Stimulated activated naive B cell treated with anti-CD40 and anti-IgM and Interleukin-4, amounts not matched to agents 10 μg/mL and 1 μg/mL and 100 μg/mL, for 72 hours (primary cell): ENCODE results near the gene LEAP2.

ENCODE experiments used
- ATAC-seq, 2 donors: fragments of 150-1000 bp; cut with Tn5 transposase; replicated peaks; 2 replicates each; pipeline ENCODE4 v1.10.0; 2021; ENCODE audit warnings: moderate library complexity in 1 of 2
- DNase-seq: peaks from one replicate; pipeline ENCODE4 v3.0.0; 2021
- H3K27ac Mint-ChIP-seq: one replicate; pipeline ENCODE4 v1.8.0; 2022; ENCODE audit warnings: mild to moderate bottlenecking, mixed read lengths
- H3K27me3 Mint-ChIP-seq, 2 donors: one replicate each; pipeline ENCODE4 v1.8.0; 2022; ENCODE audit warnings: mixed read lengths in 2 of 2
- H3K36me3 Mint-ChIP-seq, 2 donors: one replicate each; pipeline ENCODE4 v1.8.0; 2022; ENCODE audit warnings: mixed read lengths in 2 of 2, mild to moderate bottlenecking in 1 of 2
- H3K4me1 Mint-ChIP-seq, 2 donors: one replicate each; pipeline ENCODE4 v1.8.0; 2022; ENCODE audit warnings: mixed read lengths in 2 of 2, mild to moderate bottlenecking in 1 of 2
- H3K4me3 Mint-ChIP-seq, 2 donors: one replicate each; pipeline ENCODE4 v1.8.0; 2022; ENCODE audit warnings: mild to moderate bottlenecking in 2 of 2, mixed read lengths in 2 of 2, moderate library complexity in 1 of 2
- H3K9me3 Mint-ChIP-seq, 2 donors: one replicate each; pipeline ENCODE4 v1.8.0; 2022; ENCODE audit warnings: mixed read lengths in 2 of 2, mild to moderate bottlenecking in 1 of 2

The LEAP2 gene

DNA sequence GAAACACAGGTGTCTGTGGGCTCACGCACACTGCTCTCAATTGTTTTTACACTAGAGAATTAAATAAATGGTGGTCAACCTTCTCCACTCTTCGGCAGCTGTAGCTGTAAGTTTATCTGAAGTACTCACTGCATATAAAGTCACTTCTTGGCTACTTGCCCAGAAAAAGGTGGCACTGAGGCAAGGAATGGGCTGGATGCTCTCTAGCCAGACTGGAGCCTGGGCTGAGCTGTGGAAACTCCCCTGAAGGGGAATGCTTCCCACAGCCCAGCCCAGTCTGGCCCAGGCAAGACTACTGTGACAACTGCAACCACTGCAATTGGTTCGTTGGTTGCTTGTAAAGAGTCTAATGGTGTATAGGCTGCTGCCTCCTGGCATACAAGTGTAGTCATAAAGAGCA lies 4.5 kb downstream of the LEAP2 start:
- Mint-ChIP-seq H3K4me3 (no peak overlapping the region), H3K36me3 (peaks cover 18 to 35% of the 10 kb centered on the region in 2 donors), H3K27ac (peak overlapping the region; percentile 20), H3K27me3 (no peaks in the 10 kb centered on the region), H3K4me1 (peaks cover 0 to 2% of the 10 kb centered on the region in 2 donors), H3K9me3 (no peaks in the 10 kb centered on the region)
- DNase-seq (no peak), ATAC-seq (no peak)

DNA sequence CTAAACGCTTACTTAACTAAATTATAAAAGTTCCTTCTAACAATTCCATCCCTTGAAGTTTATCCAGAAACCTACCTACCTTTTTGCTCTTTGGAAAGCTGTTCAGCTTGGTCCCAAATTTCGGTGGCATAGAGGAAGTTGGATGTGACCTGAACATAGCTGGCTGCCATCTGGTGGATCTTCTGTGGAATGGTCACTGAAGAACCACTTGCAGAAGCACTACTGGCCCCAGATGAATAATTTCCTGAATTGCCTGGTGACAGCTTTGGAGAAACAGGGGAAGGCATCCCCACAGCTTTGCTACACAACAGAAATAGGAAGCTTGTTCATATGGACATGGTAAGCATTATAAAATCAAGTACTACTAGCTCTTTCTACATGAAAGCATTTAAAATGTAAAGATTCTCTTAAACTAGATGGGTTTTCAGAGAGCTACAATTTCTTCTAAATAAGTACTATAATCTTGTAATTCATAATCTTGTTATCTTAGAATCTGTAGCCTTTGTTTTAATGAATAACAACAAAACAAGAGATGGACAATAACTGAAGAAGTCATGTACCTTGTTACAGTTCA lies 9.9 kb downstream of the LEAP2 start:
- Mint-ChIP-seq H3K4me3 (no peak overlapping the region), H3K27me3 (no peaks in the 10 kb centered on the region), H3K36me3 (peaks cover 24 to 51% of the 10 kb centered on the region in 2 donors)

DNA sequence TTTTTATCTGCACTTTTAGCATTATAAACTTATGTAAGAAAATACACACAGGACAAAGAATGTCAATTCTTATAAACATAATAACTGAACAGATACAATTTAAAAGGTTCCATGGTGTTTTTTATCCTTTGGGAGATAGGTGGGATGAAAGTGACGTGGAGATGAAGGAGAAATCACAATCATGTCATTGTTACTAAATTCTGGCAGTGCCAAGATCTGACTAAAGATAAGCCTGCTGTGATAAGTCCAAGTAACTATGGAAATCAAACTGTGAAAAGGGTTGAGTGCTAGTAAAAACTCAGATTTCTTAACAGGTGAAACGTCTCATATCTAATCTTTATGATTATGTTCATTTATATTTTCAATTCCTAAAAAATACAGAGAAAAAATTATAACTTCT lies 11.1 kb downstream of the LEAP2 start:
- H3K4me3 Mint-ChIP-seq = no peak overlapping the region
- H3K27me3 Mint-ChIP-seq = no peaks in the 10 kb centered on the region
- peaks cover 5 to 6% of the 10 kb centered on the region in 2 donors for H3K4me1 Mint-ChIP-seq
- DNase-seq (no peak), ATAC-seq (no peak)
- no peaks in the 10 kb centered on the region for H3K9me3 Mint-ChIP-seq
- no peak overlapping the region for H3K27ac Mint-ChIP-seq
- H3K36me3 Mint-ChIP-seq = peaks cover 22 to 40% of the 10 kb centered on the region in 2 donors

More for the DNA sequence above, 9.9 kb downstream of the LEAP2 start:
- Mint-ChIP-seq H3K4me1 (peaks cover 5 to 6% of the 10 kb centered on the region in 2 donors), H3K27ac (peak overlapping the region; percentile 9), H3K9me3 (no peaks in the 10 kb centered on the region)
- DNase-seq (no peak), ATAC-seq (peak; percentile 77 to 79)

DNA sequence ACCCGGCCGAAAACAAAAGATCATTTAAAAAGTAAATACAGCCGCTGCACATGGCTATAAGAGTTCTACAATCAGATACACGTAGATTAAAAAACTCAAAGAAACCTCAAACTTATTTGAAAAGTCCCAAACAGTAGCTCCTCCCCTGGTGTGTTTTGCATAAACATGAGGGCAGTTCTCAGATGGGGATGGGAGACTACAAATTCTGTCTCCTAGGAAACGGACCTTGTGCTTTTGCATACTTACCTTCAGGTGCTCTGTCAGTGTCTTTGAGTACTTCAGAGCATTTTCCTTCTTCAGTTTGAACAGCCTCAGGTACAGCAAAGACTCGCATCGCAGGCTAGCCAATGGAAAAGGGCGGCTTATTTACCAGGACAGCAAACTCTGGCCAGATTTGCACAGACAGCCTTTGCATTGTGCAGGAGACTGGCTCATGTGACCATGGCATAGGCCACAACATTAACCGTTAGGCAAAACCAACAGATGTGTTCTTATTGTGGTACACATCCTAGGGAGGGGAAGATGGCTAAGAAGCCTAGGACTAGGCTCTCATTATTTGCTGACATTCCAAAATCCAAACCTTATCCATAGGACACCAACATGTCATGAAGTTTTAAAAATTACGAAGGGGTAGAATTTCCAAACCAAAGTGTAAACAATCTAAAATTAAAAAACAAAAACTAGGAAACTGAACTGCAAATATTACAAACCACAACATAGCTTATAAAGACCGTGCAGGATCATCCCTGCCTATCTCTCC lies 12.8 kb downstream of the LEAP2 start:
- Mint-ChIP-seq H3K27me3 (no peaks in the 10 kb centered on the region), H3K27ac (no peak overlapping the region), H3K36me3 (peaks cover 19 to 36% of the 10 kb centered on the region in 2 donors), H3K4me1 (peaks cover 5 to 6% of the 10 kb centered on the region in 2 donors), H3K4me3 (no peak overlapping the region), H3K9me3 (no peaks in the 10 kb centered on the region)
- DNase-seq (no peak), ATAC-seq (no peak)

DNA sequence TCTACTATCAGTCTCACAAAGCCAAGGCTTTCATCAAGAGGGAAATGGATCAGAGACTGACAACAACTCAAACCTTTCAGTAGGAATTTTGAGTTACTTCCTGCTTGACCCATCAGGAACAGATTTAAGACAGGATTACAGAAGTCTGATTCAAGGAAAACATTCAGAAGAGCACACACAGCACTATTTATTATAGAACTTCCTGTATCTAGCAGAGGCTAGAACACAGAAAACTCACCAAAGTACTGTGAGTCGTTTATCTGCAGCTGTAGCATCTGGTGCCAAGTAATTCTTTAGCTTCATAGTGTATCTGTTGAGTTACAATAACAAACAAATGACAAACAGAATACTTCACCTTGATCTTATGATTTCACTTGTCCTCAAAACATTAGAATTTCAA lies 13.8 kb downstream of the LEAP2 start:
- no peak overlapping the region for H3K4me3 Mint-ChIP-seq

DNA sequence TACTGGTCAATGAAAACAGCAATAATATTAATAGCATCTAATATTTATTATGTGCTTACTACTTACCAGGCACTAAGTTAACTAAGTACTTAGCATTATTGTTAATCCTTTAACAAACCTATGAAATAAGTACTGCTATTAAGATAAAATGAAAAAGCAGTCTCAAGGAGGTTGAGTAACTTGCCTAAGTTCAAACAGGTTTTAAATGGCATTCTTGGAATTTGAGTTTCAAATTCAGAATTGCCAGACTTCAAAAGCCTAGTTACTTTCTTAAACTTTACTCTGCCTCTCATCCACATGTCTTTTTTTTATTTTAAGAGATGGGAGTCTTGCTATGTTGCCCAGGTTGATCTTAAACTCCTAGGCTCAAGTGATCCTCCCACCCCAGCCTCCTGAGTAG lies 16.0 kb downstream of the LEAP2 start:
- Mint-ChIP-seq H3K9me3 (no peaks in the 10 kb centered on the region), H3K36me3 (peaks cover 22 to 37% of the 10 kb centered on the region in 2 donors), H3K27me3 (no peaks in the 10 kb centered on the region), H3K27ac (no peak overlapping the region), H3K4me1 (peaks cover 5 to 8% of the 10 kb centered on the region in 2 donors), H3K4me3 (no peak overlapping the region)
- no peak for DNase-seq
- ATAC-seq = no peak

More for the DNA sequence above, 13.8 kb downstream of the LEAP2 start:
- Mint-ChIP-seq H3K36me3 (peaks cover 23 to 38% of the 10 kb centered on the region in 2 donors), H3K27ac (no peak overlapping the region), H3K27me3 (no peaks in the 10 kb centered on the region), H3K4me1 (peaks cover 5 to 8% of the 10 kb centered on the region in 2 donors), H3K9me3 (no peaks in the 10 kb centered on the region)
- DNase-seq = no peak
- no peak for ATAC-seq

DNA sequence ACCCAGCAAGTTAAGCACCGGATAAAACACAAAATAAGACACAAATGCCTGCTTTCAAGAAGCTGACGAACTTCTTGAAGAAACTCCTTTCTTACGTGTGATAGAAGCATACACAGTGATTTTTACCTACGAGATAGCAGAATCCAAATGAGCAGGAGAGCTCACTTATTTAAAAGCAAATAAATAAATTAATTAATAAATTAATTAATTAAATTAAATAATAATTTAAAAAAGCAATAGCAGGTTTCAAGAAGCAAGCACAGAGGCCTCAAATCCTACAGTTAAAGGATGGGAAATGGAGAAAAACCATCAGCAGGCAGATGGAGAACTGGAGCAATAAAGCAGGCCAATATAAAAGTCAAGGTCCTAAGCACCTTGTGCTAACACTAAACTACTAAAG lies 17.3 kb downstream of the LEAP2 start:
- H3K27ac Mint-ChIP-seq = no peak overlapping the region
- H3K9me3 Mint-ChIP-seq = no peaks in the 10 kb centered on the region
- no peak for ATAC-seq
- H3K36me3 Mint-ChIP-seq = peaks cover 22 to 36% of the 10 kb centered on the region in 2 donors
- no peak overlapping the region for H3K4me3 Mint-ChIP-seq
- no peak for DNase-seq
- no peaks in the 10 kb centered on the region for H3K27me3 Mint-ChIP-seq
- peaks cover 2 to 6% of the 10 kb centered on the region in 2 donors for H3K4me1 Mint-ChIP-seq

DNA sequence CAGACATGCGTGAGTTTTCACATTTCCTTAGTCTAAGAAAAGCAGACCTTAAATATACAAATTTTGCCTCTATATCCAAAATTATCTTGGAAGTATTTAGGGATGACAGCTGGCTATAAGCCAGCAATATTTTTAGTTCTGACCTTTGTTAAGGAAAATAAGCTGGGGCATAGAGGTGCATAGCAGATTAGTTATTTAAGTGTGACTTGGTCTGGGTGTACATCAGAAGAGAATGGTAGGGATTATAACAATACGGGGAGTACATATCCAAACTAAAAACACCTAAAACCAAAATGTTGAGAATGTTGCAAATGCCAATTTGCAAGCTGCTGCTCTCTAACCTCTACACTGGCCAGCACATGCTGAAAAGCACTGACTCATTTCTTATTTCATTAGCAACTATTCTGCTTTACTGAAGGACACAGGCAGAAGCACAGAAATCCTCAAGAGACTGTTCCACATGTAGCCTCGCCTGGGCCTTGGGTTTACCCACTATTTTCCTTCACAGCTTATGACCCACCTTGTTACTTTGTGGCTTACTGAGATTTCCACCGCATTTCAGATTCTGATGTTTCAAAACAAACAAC lies 22.3 kb downstream of the LEAP2 start:
- ATAC-seq = no peak
- no peak overlapping the region for H3K27ac Mint-ChIP-seq

DNA sequence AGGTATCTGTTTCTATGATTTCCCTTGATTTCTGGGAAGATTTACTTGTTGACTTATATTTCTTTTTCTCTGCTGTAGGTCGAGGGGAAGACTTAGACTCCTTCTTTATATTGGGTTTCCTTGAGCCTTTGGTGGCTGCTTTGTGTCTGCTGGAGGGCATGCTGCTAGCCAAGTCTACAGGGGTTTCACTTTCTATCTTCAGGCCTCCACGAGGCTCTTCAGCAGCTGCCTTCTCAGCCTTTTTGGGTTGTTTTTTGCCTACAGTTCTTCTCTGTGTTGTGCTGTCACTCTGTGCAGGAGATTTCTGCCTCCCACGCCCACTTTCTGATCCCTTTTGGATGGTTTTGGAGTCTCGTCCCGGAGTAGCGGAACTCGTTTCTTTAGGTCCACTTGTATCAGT lies 23.2 kb downstream of the LEAP2 start:
- Mint-ChIP-seq H3K27ac (peak overlapping the region; percentile 14), H3K4me3 (no peak overlapping the region), H3K4me1 (peaks cover 0 to 4% of the 10 kb centered on the region in 2 donors), H3K27me3 (no peaks in the 10 kb centered on the region), H3K9me3 (no peaks in the 10 kb centered on the region), H3K36me3 (peaks cover 26 to 42% of the 10 kb centered on the region in 2 donors)
- no peak for ATAC-seq
- no peak for DNase-seq

More for the DNA sequence above, 22.3 kb downstream of the LEAP2 start:
- peaks cover 0 to 4% of the 10 kb centered on the region in 2 donors for H3K4me1 Mint-ChIP-seq
- H3K27me3 Mint-ChIP-seq = no peaks in the 10 kb centered on the region
- H3K9me3 Mint-ChIP-seq = no peaks in the 10 kb centered on the region
- peaks cover 26 to 42% of the 10 kb centered on the region in 2 donors for H3K36me3 Mint-ChIP-seq
- no peak for DNase-seq
- H3K4me3 Mint-ChIP-seq = no peak overlapping the region

DNA sequence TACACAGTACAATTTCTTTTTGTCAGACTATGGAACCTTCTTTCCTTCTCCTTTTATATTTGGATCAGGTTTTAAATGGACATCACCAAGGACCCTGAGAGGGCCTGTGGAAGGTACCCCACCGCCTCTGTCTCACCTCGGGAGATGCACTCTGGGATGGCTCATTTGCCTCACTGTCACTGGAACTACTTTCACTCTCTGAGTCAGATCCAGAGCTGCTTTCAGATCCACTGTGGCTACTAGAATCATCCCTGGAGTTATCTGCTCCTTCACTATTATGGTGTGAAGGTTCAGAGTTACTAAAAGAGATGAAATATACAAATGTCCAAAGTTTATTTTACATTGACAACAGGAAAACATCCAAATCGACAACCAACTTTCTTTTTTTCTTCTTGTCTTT lies 24.6 kb downstream of the LEAP2 start:
- no peak for ATAC-seq
- Mint-ChIP-seq H3K4me3 (no peak overlapping the region), H3K27ac (no peak overlapping the region)

DNA sequence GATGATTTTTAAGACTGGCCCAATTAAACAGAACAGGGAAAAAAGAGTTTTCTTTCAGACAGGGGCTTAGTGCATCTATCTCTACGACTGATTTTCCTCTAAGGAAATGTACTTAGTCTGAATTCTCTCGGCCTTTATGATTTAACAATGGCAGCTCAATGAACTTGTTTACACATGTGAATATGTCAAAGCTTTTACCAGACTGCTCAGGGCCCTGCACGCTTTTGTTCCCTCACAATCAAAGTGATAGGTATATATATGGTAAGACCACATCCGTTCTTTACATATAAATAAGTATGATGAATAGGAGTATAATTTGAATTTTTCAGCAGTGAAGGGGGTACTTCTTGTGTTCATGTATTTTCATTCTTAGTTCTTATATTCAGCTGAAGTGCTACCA lies 27.6 kb downstream of the LEAP2 start:
- H3K4me3 Mint-ChIP-seq = no peak overlapping the region
- no peaks in the 10 kb centered on the region for H3K9me3 Mint-ChIP-seq
- H3K36me3 Mint-ChIP-seq = peaks cover 22 to 37% of the 10 kb centered on the region in 2 donors
- ATAC-seq (no peak), DNase-seq (no peak)
- peaks cover 7 to 20% of the 10 kb centered on the region in 2 donors for H3K4me1 Mint-ChIP-seq
- H3K27ac Mint-ChIP-seq = no peak overlapping the region
- H3K27me3 Mint-ChIP-seq = no peaks in the 10 kb centered on the region

More for the DNA sequence above, 24.6 kb downstream of the LEAP2 start:
- DNase-seq = no peak
- Mint-ChIP-seq H3K27me3 (no peaks in the 10 kb centered on the region), H3K9me3 (no peaks in the 10 kb centered on the region), H3K36me3 (peaks cover 20 to 32% of the 10 kb centered on the region in 2 donors), H3K4me1 (peaks cover 1 to 2% of the 10 kb centered on the region in 2 donors)

DNA sequence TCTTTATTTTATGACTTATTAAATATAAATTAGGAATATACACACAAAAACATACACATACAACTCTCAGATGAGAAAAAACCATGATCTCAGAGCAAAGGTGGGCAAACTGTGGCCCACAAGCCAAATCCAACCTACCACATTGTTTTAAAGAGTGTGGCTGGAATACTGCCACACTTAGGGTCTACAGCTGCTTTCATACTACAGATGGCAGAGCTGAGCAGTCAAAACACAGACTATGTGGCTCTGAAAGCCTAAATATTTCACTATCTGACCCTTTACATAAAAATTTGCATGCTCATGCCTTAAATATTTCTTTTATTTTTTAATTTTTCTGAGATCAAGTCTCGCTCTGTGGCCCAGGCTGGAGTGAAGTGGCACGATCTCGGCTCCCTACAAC lies 28.3 kb downstream of the LEAP2 start:
- peaks cover 16 to 33% of the 10 kb centered on the region in 2 donors for H3K36me3 Mint-ChIP-seq
- H3K9me3 Mint-ChIP-seq = no peaks in the 10 kb centered on the region
- ATAC-seq = no peak
- DNase-seq = no peak
- H3K4me3 Mint-ChIP-seq = no peak overlapping the region
- no peak overlapping the region for H3K27ac Mint-ChIP-seq
- H3K4me1 Mint-ChIP-seq = peaks cover 11 to 20% of the 10 kb centered on the region in 2 donors
- H3K27me3 Mint-ChIP-seq = no peaks in the 10 kb centered on the region

DNA sequence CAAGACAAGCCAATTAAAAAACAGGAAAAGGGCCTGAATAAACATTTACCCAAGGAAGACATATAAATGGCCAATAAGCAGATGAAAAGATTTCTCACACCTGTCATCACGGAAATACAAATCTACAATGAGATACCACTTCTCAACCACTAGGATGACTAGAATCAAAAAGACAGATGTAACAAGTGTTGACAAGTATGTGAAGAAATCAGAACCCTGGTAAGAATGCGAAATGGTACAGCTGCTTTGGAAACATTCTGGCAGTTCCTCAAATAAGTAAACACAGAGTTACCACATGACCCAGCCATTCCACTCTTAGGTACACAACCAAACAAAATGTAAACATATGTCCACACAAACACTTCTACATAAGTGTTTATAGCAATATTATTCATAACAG lies 32.5 kb downstream of the LEAP2 start:
- H3K4me3 Mint-ChIP-seq = no peak overlapping the region
- no peaks in the 10 kb centered on the region for H3K9me3 Mint-ChIP-seq
- DNase-seq (no peak), ATAC-seq (peak; percentile 25 to 45)
- peaks cover 22 to 36% of the 10 kb centered on the region in 2 donors for H3K36me3 Mint-ChIP-seq
- peaks cover 17 to 35% of the 10 kb centered on the region in 2 donors for H3K4me1 Mint-ChIP-seq
- H3K27me3 Mint-ChIP-seq = no peaks in the 10 kb centered on the region
- no peak overlapping the region for H3K27ac Mint-ChIP-seq

DNA sequence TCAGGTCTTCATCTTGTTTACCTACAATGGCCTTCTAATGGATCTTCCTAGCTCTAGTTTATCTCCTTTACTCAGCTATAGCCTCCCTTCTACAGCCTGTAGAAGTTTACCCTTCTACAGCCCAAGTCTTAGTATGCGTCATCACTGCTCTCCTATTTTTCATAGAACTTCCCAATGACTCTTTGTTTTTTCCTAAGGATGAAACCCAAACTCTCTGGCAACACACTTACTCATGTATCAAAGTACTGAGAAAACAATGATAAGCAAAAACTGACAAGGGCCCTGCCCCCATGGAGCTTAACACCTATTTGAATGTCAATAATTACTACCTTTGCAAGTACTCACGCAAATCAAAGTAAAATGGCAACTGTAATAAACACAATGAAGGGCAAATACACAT lies 33.7 kb downstream of the LEAP2 start:
- Mint-ChIP-seq H3K9me3 (no peaks in the 10 kb centered on the region), H3K27ac (no peak overlapping the region), H3K4me1 (peaks cover 17 to 40% of the 10 kb centered on the region in 2 donors), H3K36me3 (peaks cover 28 to 44% of the 10 kb centered on the region in 2 donors), H3K27me3 (no peaks in the 10 kb centered on the region), H3K4me3 (no peak overlapping the region)
- no peak for DNase-seq
- ATAC-seq = no peak

DNA sequence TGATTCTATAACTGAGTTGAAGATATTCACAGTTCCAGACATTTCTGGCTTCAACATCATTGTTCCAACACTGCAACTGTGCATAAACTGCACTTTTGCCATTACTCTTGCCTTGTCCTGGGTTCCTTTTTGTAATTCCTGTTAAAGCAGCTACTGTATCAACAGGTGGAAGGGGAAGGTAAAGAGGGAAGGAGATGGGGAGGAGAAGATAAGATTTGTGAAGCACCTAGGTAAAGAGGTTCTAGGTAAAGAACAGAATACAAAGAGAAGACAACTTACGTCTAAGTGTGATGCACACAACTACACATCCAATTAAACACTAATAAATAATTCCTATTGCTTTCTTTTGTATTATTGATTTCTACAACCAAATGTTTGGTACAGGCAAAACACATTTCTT lies 36.2 kb downstream of the LEAP2 start:
- ATAC-seq (no peak), DNase-seq (no peak)
- no peaks in the 10 kb centered on the region for H3K9me3 Mint-ChIP-seq
- peaks cover 26 to 46% of the 10 kb centered on the region in 2 donors for H3K36me3 Mint-ChIP-seq
- H3K27me3 Mint-ChIP-seq = no peaks in the 10 kb centered on the region
- H3K27ac Mint-ChIP-seq = no peak overlapping the region
- peaks cover 12 to 28% of the 10 kb centered on the region in 2 donors for H3K4me1 Mint-ChIP-seq
- no peak overlapping the region for H3K4me3 Mint-ChIP-seq
